ENCODE measurements around the gene USP31. TPM values are rescaled to one million over a fixed set of nuclear protein-coding genes. Genes with fewer than 3 reads are reported as not detected.
A peak's percentile ranks its signal among the peaks of the same experiment; 100 is the strongest.

Gene USP31
- total and polyA plus RNA-seq, 7 donors, result 7.7 to 21.5 (median 16.4) TPM

DNA sequence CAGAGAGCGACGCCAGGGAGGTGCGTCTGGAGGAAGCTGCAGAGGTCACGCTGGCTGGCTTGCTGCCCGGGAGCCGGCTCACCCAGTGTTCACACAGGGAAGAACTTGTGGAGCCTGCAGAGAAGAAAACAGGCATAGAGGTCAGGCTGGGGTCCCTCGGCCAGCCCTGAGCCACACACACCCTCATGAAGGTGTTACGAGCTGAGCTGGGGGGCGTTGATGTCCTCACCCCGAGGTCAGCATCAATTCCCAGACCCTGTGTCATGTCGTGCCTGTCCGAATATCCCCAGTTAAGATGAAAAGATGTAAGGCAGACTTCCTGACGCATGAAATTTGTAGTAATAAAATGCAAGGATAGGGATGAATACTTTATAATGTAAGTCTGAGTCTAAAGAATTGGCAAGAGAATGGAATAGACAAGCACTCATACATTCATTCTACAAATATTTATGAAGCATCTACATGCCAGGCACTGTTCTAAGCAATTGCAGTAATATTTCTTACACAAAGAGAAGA lies 77.1 kb downstream of the USP31 start:
- 36 to 56% (median 45%) methylated on average over 13 of the region's 13 CpGs for WGBS, 3 donors
- no peak for TF ChIP-seq CTCF (IDR thresholded peaks at IDR 0.05)
- peak overlapping the region; percentile 15 for H3K4me3 ChIP-seq
- H3K4me1 ChIP-seq, result peaks cover 10% of the 10 kb centered on the region
- intact Hi-C loops (cut with DNase I), result no loop called here
- ATAC-seq (peak; percentile 78 to 86 (median 80)), DNase-seq (peak; percentile 83 to 86)
- peaks cover 2 to 68% of the 10 kb centered on the region in 2 donors for H3K36me3 ChIP-seq (ENCODE audit: insufficient read depth in 1 of 2, low read depth in 1 of 2)
- H3K27ac ChIP-seq, result peak overlapping the region; percentile 70
- no peaks in the 10 kb centered on the region for H3K9me3 ChIP-seq
- no peaks in the 10 kb centered on the region for H3K27me3 ChIP-seq (ENCODE audit: insufficient read depth in 3 of 3, low read length in 2 of 3)

DNA sequence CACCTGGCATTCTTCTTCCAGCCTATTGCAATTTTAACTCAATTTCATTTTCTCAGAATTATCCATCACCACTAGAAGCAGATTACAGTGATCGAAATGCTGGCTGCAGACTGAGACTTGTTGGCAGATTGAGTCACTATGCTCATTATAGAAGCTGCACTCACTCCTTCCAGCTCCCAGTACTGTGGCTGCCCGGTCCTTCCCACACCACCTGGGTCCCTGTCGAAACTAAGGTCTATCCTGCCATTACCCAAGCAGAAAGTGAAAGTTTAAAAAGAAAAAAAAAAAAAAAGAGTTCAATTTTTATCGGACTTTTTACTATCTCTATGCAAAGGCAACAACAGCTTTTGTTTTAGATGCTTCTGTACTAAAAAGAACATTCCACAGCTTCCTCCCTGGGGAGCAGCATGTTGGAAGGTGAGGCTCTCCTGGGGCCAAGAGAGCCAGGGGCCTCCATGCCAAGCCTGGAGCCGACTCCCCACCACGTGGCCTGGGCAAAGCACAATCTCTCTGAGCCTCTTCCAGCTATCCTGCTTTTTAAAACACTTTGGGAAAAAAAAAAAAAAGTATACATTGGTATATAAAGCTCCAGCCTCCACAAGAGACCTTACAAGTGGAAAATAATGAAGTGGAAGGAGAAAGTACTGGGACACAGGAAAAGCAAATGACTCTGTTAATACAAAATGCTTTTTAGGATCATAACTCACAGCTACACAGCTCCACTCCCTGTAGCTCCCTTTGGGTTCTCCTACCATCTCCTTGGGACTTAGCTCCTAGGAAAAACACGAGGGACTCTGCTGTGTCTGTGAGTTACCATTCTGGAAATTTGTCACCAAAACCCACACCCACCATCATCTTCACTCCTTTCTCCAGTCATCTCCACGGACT lies 77.8 kb downstream of the USP31 start:
- Histone ChIP-seq H3K4me3 (peak overlapping the region; percentile 15), H3K9me3 (no peaks in the 10 kb centered on the region), H3K27ac (peak overlapping the region; percentile 70), H3K36me3 (ENCODE audit: insufficient read depth in 1 of 2, low read depth in 1 of 2) (peaks cover 2 to 67% of the 10 kb centered on the region in 2 donors), H3K27me3 (ENCODE audit: insufficient read depth in 3 of 3, low read length in 2 of 3) (no peaks in the 10 kb centered on the region), H3K4me1 (peaks cover 10% of the 10 kb centered on the region)
- peak; percentile 94 to 96 (median 96) for ATAC-seq
- intact Hi-C loops (cut with DNase I), result no loop called here
- peak in 1 of 2 donors; percentile 30 for DNase-seq
- 17 to 26% (median 22%) methylated on average over 8 of the region's 8 CpGs for WGBS, 3 donors
- no peak for TF ChIP-seq CTCF (IDR thresholded peaks at IDR 0.05)

- DNase-seq (no peak), ATAC-seq (no peak)
- H3K36me3 ChIP-seq (ENCODE audit: insufficient read depth in 1 of 2, low read depth in 1 of 2), result peaks cover 2 to 59% of the 10 kb centered on the region in 2 donors
- H3K27ac ChIP-seq, result no peak overlapping the region
- no peaks in the 10 kb centered on the region for H3K9me3 ChIP-seq
- H3K4me1 ChIP-seq, result peaks cover 10% of the 10 kb centered on the region
- no peaks in the 10 kb centered on the region for H3K27me3 ChIP-seq (ENCODE audit: insufficient read depth in 3 of 3, low read length in 2 of 3)
- intact Hi-C loops (cut with DNase I), result no loop called here
- H3K4me3 ChIP-seq, result no peak overlapping the region
- no peak for TF ChIP-seq CTCF (IDR thresholded peaks at IDR 0.05)
- 96 to 97% (median 97%) methylated on average over 6 of the region's 6 CpGs for WGBS, 3 donors
Measured at GRCh38 chr16:23069844-23070243, 79.4 kb downstream of the USP31 start.

DNA sequence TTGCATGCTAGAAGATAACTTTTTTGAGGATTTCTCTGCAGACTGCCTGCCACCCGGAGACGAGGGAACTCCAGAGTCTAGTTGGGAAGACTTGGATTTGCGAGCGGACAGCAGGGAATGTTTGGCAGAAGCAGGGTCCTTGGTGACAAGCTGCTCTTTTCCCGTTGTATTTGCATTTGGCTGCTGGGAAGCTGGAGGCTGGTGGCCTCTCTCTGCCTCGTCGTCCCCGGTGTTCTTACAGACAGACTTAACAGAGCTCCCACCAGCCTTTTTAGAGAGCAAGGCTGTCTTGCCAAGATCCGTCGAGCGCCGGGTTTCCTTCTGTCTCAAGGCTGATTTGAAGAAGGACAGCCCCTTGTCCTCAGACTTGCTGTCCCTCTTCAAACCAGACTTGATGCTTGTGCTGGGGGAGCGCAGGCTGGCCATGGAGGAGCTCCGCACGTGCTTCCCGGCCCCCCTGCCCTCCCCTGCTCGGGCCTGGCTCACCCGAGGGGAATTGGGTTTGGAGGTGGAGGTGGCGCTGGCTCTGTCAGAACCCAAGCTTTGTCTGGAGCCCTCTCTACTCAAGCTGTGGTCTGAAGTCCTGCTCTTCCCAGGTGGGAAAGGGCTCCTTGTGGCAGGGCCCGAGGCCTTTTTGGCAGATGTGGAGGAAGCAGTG lies 81.0 kb downstream of the USP31 start:
- no peak for TF ChIP-seq CTCF (IDR thresholded peaks at IDR 0.05)
- no peak for ATAC-seq
- no peak overlapping the region for H3K4me3 ChIP-seq
- peaks cover 10% of the 10 kb centered on the region for H3K4me1 ChIP-seq
- H3K36me3 ChIP-seq (ENCODE audit: insufficient read depth in 1 of 2, low read depth in 1 of 2), result peaks cover 2 to 52% of the 10 kb centered on the region in 2 donors
- no peak overlapping the region for H3K27ac ChIP-seq
- no peaks in the 10 kb centered on the region for H3K27me3 ChIP-seq (ENCODE audit: insufficient read depth in 3 of 3, low read length in 2 of 3)
- DNase-seq, result no peak
- intact Hi-C loops (cut with DNase I), result no loop called here
- 94 to 95% (median 95%) methylated on average over 20 of the region's 20 CpGs for WGBS, 3 donors
- H3K9me3 ChIP-seq, result no peaks in the 10 kb centered on the region
